CD4-positive, CD25-positive, alpha-beta regulatory T cell (primary cell): ENCODE data around the gene SDHB. TPM values are rescaled to one million over a fixed set of nuclear protein-coding genes. Genes with fewer than 3 reads are reported as not detected.

Experiments used
- ATAC-seq, 2 donors: fragments of 150-1000 bp; cut with Tn5 transposase; one replicate each; pipeline ENCODE4 v1.10.0; 2021; ENCODE audit warnings: low read depth in 2 of 2, moderate number of reproducible peaks in 2 of 2, moderate library complexity in 1 of 2
- DNase-seq, 3 donors: peaks; one replicate each; pipeline versions ENCODE4 v3.0.0 to v3.0.0-alpha.2; 2012 to 2022; ENCODE audit warnings: mixed read lengths in 1 of 3
- H3K27ac ChIP-seq: one replicate; pipeline ENCODE4 v1.7.0; 2013; ENCODE audit warnings: mild to moderate bottlenecking, low read length; ENCODE audit not compliant: insufficient read depth, poor library complexity, severe bottlenecking
- H3K27me3 ChIP-seq: one replicate; pipeline ENCODE4 v1.7.0; 2013; ENCODE audit warnings: low read length; ENCODE audit not compliant: control insufficient read depth, insufficient read depth
- H3K36me3 ChIP-seq: one replicate; pipeline ENCODE4 v1.7.0; 2013; ENCODE audit warnings: mild to moderate bottlenecking, low read length, moderate library complexity; ENCODE audit not compliant: control insufficient read depth, insufficient read depth
- H3K4me1 ChIP-seq: 2 replicates; pipeline ENCODE4 v1.7.0; 2013; ENCODE audit warnings: mild to moderate bottlenecking, low read length; ENCODE audit not compliant: insufficient read depth, control insufficient read depth, poor library complexity, severe bottlenecking
- H3K4me3 ChIP-seq: one replicate; pipeline ENCODE4 v1.7.0; 2013; ENCODE audit warnings: low read depth, mild to moderate bottlenecking, low read length, moderate library complexity
- H3K9me3 ChIP-seq, 2 experiments: 1 replicate in 1 of 2; 2 replicates in 1 of 2; pipeline ENCODE4 v1.7.0; 2013; ENCODE audit warnings: low read length in 2 of 2, mild to moderate bottlenecking in 1 of 2, moderate library complexity in 1 of 2; ENCODE audit not compliant: control insufficient read depth in 2 of 2
- H3K27ac Mint-ChIP-seq, 3 donors: one replicate each; pipeline ENCODE4 v1.8.0; 2020 to 2022; ENCODE audit warnings: mild to moderate bottlenecking in 3 of 3, mixed read lengths in 3 of 3, moderate library complexity in 2 of 3
- H3K27me3 Mint-ChIP-seq: one replicate; pipeline ENCODE4 v1.8.0; 2022; ENCODE audit warnings: mild to moderate bottlenecking, mixed read lengths
- H3K36me3 Mint-ChIP-seq: one replicate; pipeline ENCODE4 v1.8.0; 2020; ENCODE audit warnings: mixed read lengths
- H3K4me1 Mint-ChIP-seq, 4 donors: one replicate each; pipeline ENCODE4 v1.8.0; 2020 to 2022; ENCODE audit warnings: mixed read lengths in 4 of 4, mild to moderate bottlenecking in 1 of 4
- H3K4me3 Mint-ChIP-seq, 4 donors: one replicate each; pipeline ENCODE4 v1.8.0; 2020 to 2022; ENCODE audit warnings: mild to moderate bottlenecking in 4 of 4, mixed read lengths in 4 of 4, moderate library complexity in 3 of 4
- H3K9me3 Mint-ChIP-seq, 7 donors: one replicate each; pipeline ENCODE4 v1.8.0; 2020 to 2022; ENCODE audit warnings: mixed read lengths in 7 of 7, mild to moderate bottlenecking in 3 of 7, moderate library complexity in 2 of 7
- polyA plus RNA-seq, 4 donors: library from polyadenylated mRNA; unstranded; fragments of 300-500 nt; fragmentation: Illumina TruSeq; gene quantifications; one replicate each; pipeline ENCODE4 v1.2.3, GENCODE V29; 2021
- total RNA-seq: library from RNA; stranded (reverse); gene quantifications from one replicate; pipeline ENCODE4 v1.2.3, GENCODE V29; 2022

SDHB gene
- total and polyA plus RNA-seq, 5 donors from 2014 or later, result 65.5 to 207 (median 153) TPM

- no peak overlapping the region for H3K27ac ChIP-seq
- H3K4me1 Mint-ChIP-seq, result peaks cover 0 to 10% (median 6%) of the 10 kb centered on the region in 4 donors
- H3K27me3 Mint-ChIP-seq, result peaks cover 16% of the 10 kb centered on the region
- no peak for ATAC-seq
- H3K9me3 ChIP-seq, result no peaks in the 10 kb centered on the region
- no peak overlapping the region for H3K4me3 Mint-ChIP-seq
- H3K27me3 ChIP-seq, result peaks cover 4% of the 10 kb centered on the region
- H3K36me3 Mint-ChIP-seq, result no peaks in the 10 kb centered on the region
- no peak overlapping the region for H3K4me3 ChIP-seq
- peaks cover 0 to 2% (median 0%) of the 10 kb centered on the region in 7 donors for H3K9me3 Mint-ChIP-seq
- peak overlapping the region in 1 of 3 donors; percentile 46 for H3K27ac Mint-ChIP-seq
- no peaks in the 10 kb centered on the region for H3K36me3 ChIP-seq
- DNase-seq, result no peak
- peaks cover 12% of the 10 kb centered on the region for H3K4me1 ChIP-seq
These were observed 76.9 kb downstream of the SDHB start for GRCh38 chr1:16976966-16977365.

GRCh38 chr1:16975838-16976237 is 78.0 kb downstream of the SDHB start:
- H3K36me3 Mint-ChIP-seq, result no peaks in the 10 kb centered on the region
- Histone ChIP-seq H3K9me3 (no peaks in the 10 kb centered on the region), H3K27me3 (peaks cover 2% of the 10 kb centered on the region), H3K27ac (no peak overlapping the region), H3K36me3 (no peaks in the 10 kb centered on the region), H3K4me3 (no peak overlapping the region), H3K4me1 (peaks cover 11% of the 10 kb centered on the region)
- H3K9me3 Mint-ChIP-seq, result peaks cover 0 to 1% (median 0%) of the 10 kb centered on the region in 7 donors
- ATAC-seq (no peak), DNase-seq (no peak)
- H3K27ac Mint-ChIP-seq, result peak overlapping the region in 1 of 3 donors; percentile 10
- peaks cover 7% of the 10 kb centered on the region for H3K27me3 Mint-ChIP-seq
- H3K4me3 Mint-ChIP-seq, result no peak overlapping the region
- H3K4me1 Mint-ChIP-seq, result peaks cover 0 to 3% (median 2%) of the 10 kb centered on the region in 4 donors

- no peaks in the 10 kb centered on the region for H3K27me3 ChIP-seq
- Mint-ChIP-seq H3K4me1 (no peaks in the 10 kb centered on the region), H3K27ac (peak overlapping the region in 2 of 3 donors; percentile 3 to 46), H3K27me3 (peaks cover 4% of the 10 kb centered on the region), H3K4me3 (no peak overlapping the region), H3K9me3 (peaks cover 0 to 1% (median 0%) of the 10 kb centered on the region in 7 donors), H3K36me3 (no peaks in the 10 kb centered on the region)
- H3K4me1 ChIP-seq, result peaks cover 5% of the 10 kb centered on the region
- no peak for ATAC-seq
- DNase-seq, result no peak
- no peak overlapping the region for H3K4me3 ChIP-seq
- H3K9me3 ChIP-seq, result no peaks in the 10 kb centered on the region
- H3K36me3 ChIP-seq, result no peaks in the 10 kb centered on the region
- H3K27ac ChIP-seq, result no peak overlapping the region
These were observed 78.6 kb downstream of the SDHB start for GRCh38 chr1:16975211-16975610.

- Mint-ChIP-seq H3K4me1 (no peaks in the 10 kb centered on the region), H3K36me3 (peaks cover 3% of the 10 kb centered on the region), H3K27ac (no peak overlapping the region), H3K9me3 (peaks cover 0 to 1% (median 0%) of the 10 kb centered on the region in 7 donors), H3K27me3 (peaks cover 4% of the 10 kb centered on the region), H3K4me3 (no peak overlapping the region)
- H3K36me3 ChIP-seq, result peaks cover 5% of the 10 kb centered on the region
- H3K9me3 ChIP-seq, result no peaks in the 10 kb centered on the region
- H3K27ac ChIP-seq, result no peak overlapping the region
- H3K4me3 ChIP-seq, result no peak overlapping the region
- no peaks in the 10 kb centered on the region for H3K27me3 ChIP-seq
- no peaks in the 10 kb centered on the region for H3K4me1 ChIP-seq
- DNase-seq (no peak), ATAC-seq (no peak)
These were observed 80.6 kb downstream of the SDHB start for GRCh38 chr1:16973215-16973614.

GRCh38 chr1:16972189-16972895 is 81.5 kb downstream of the SDHB start:
- DNase-seq (no peak), ATAC-seq (no peak)
- Histone ChIP-seq H3K4me3 (no peak overlapping the region), H3K9me3 (no peaks in the 10 kb centered on the region), H3K4me1 (no peaks in the 10 kb centered on the region), H3K36me3 (peaks cover 5% of the 10 kb centered on the region), H3K27ac (no peak overlapping the region), H3K27me3 (no peaks in the 10 kb centered on the region)
- H3K27me3 Mint-ChIP-seq, result no peaks in the 10 kb centered on the region
- H3K4me1 Mint-ChIP-seq, result no peaks in the 10 kb centered on the region
- H3K36me3 Mint-ChIP-seq, result peaks cover 3% of the 10 kb centered on the region
- H3K4me3 Mint-ChIP-seq, result no peak overlapping the region
- no peak overlapping the region for H3K27ac Mint-ChIP-seq
- H3K9me3 Mint-ChIP-seq, result no peaks in the 10 kb centered on the region

GRCh38 chr1:16971341-16972188 is 82.3 kb downstream of the SDHB start:
- Histone ChIP-seq H3K9me3 (no peaks in the 10 kb centered on the region), H3K4me1 (no peaks in the 10 kb centered on the region), H3K36me3 (peaks cover 10% of the 10 kb centered on the region), H3K4me3 (no peak overlapping the region), H3K27me3 (no peaks in the 10 kb centered on the region), H3K27ac (no peak overlapping the region)
- no peaks in the 10 kb centered on the region for H3K4me1 Mint-ChIP-seq
- DNase-seq (no peak), ATAC-seq (no peak)
- H3K36me3 Mint-ChIP-seq, result peaks cover 7% of the 10 kb centered on the region
- H3K27me3 Mint-ChIP-seq, result no peaks in the 10 kb centered on the region
- H3K4me3 Mint-ChIP-seq, result no peak overlapping the region
- no peaks in the 10 kb centered on the region for H3K9me3 Mint-ChIP-seq
- H3K27ac Mint-ChIP-seq, result no peak overlapping the region

GRCh38 chr1:16970132-16970910 is 83.5 kb downstream of the SDHB start:
- Histone ChIP-seq H3K27ac (no peak overlapping the region), H3K27me3 (no peaks in the 10 kb centered on the region), H3K36me3 (peaks cover 12% of the 10 kb centered on the region), H3K9me3 (no peaks in the 10 kb centered on the region), H3K4me3 (no peak overlapping the region), H3K4me1 (no peaks in the 10 kb centered on the region)
- peak overlapping the region in 1 of 3 donors; percentile 86 for H3K27ac Mint-ChIP-seq
- H3K4me1 Mint-ChIP-seq, result peaks cover 0 to under 1% (median 0%) of the 10 kb centered on the region in 4 donors
- H3K9me3 Mint-ChIP-seq, result no peaks in the 10 kb centered on the region
- ATAC-seq (no peak), DNase-seq (no peak)
- no peaks in the 10 kb centered on the region for H3K27me3 Mint-ChIP-seq
- H3K4me3 Mint-ChIP-seq, result no peak overlapping the region
- peaks cover 9% of the 10 kb centered on the region for H3K36me3 Mint-ChIP-seq
